ENCODE results near the gene CCDC170. TPM values are rescaled to one million over a fixed set of nuclear protein-coding genes. Genes with fewer than 3 reads are reported as not detected.

Gene CCDC170
- total and polyA plus RNA-seq, 12 donors, result 0.13 to 1.6 (median 0.35) TPM

GRCh38 chr6:151641028-151641427 lies 147.2 kb downstream of the CCDC170 start:
- TF ChIP-seq CTCF (IDR thresholded peaks at IDR 0.05), result no peak
- no peaks in the 10 kb centered on the region for H3K27me3 ChIP-seq
- H3K27ac ChIP-seq, result no peak overlapping the region
- intact Hi-C loops (cut with DNase I), result no loop called here
- no peaks in the 10 kb centered on the region for H3K4me1 ChIP-seq
- H3K36me3 ChIP-seq, result no peaks in the 10 kb centered on the region
- H3K9me3 ChIP-seq, result peaks cover 0 to 15% (median 0%) of the 10 kb centered on the region in 11 donors
- no peak overlapping the region for H3K4me3 ChIP-seq
- WGBS, 2 donors, result 86 to 92% methylated on average over 3 of the region's 3 CpGs
- ATAC-seq (no peak), DNase-seq (no peak)

GRCh38 chr6:151647976-151648639 lies 154.3 kb downstream of the CCDC170 start:
- intact Hi-C loops (cut with DNase I), result no loop called here
- no peak for DNase-seq
- H3K4me3 ChIP-seq, result no peak overlapping the region
- H3K27ac ChIP-seq, result no peak overlapping the region
- no peak for ATAC-seq
- TF ChIP-seq CTCF (IDR thresholded peaks at IDR 0.05), result peak in 1 of 9 donors; percentile 16
- no peaks in the 10 kb centered on the region for H3K36me3 ChIP-seq
- H3K4me1 ChIP-seq, result no peaks in the 10 kb centered on the region
- no peaks in the 10 kb centered on the region for H3K9me3 ChIP-seq
- H3K27me3 ChIP-seq, result peaks cover 0 to 9% (median 0%) of the 10 kb centered on the region in 7 donors
- 53 to 56% methylated on average over 12 of the region's 12 CpGs for WGBS, 2 donors

- intact Hi-C loops (cut with DNase I), result no loop called here
- Histone ChIP-seq H3K27me3 (peaks cover 0 to 9% (median 0%) of the 10 kb centered on the region in 7 donors), H3K27ac (no peak overlapping the region), H3K4me1 (no peaks in the 10 kb centered on the region), H3K36me3 (no peaks in the 10 kb centered on the region), H3K4me3 (no peak overlapping the region), H3K9me3 (peaks cover 0 to 17% (median 0%) of the 10 kb centered on the region in 11 donors)
- no peak for DNase-seq
- ATAC-seq, result no peak
- WGBS, 2 donors, result 73 to 77% methylated on average over 4 of the region's 4 CpGs
- no peak for TF ChIP-seq CTCF (IDR thresholded peaks at IDR 0.05)
Observed at GRCh38 chr6:151649835-151650234, 156.0 kb downstream of the CCDC170 start.

- DNase-seq, result no peak
- Histone ChIP-seq H3K27ac (no peak overlapping the region), H3K27me3 (peaks cover 0 to 9% (median 0%) of the 10 kb centered on the region in 7 donors), H3K36me3 (no peaks in the 10 kb centered on the region), H3K9me3 (peaks cover 0 to 35% (median 15%) of the 10 kb centered on the region in 11 donors), H3K4me1 (no peaks in the 10 kb centered on the region), H3K4me3 (no peak overlapping the region)
- WGBS, 2 donors, result 91 to 92% methylated on average over 3 of the region's 3 CpGs
- intact Hi-C loops (cut with DNase I), result no loop called here
- ATAC-seq, result no peak
- TF ChIP-seq CTCF (IDR thresholded peaks at IDR 0.05), result no peak
Observed at GRCh38 chr6:151651639-151652038, 157.8 kb downstream of the CCDC170 start.
